Nephron (organoid): ENCODE measurements around the gene ANAPC7.
A peak's percentile ranks its signal among the peaks of the same experiment; 100 is the strongest.
"Not testable (repeated sequence)": the region's sequence is repeated elsewhere in the genome, so short reads cannot be mapped to it uniquely, and the experiment has no call there.

Experiments
- H3K27ac Mint-ChIP-seq, 3 experiments: 2 replicates each; pipeline ENCODE4 v1.8.0; 2020; ENCODE audit warnings: mixed read lengths in 3 of 3, mild to moderate bottlenecking in 2 of 3, moderate library complexity in 1 of 3
- H3K27me3 Mint-ChIP-seq: 2 replicates; pipeline ENCODE4 v1.8.0; 2021; ENCODE audit warnings: low read depth, mild to moderate bottlenecking, moderate library complexity, mixed read lengths
- H3K36me3 Mint-ChIP-seq: 2 replicates; pipeline ENCODE4 v1.8.0; 2020; ENCODE audit warnings: low read depth, mixed read lengths
- H3K4me1 Mint-ChIP-seq: 2 replicates; pipeline ENCODE4 v1.8.0; 2020; ENCODE audit warnings: mixed read lengths
- H3K4me3 Mint-ChIP-seq, 3 experiments: 2 replicates each; pipeline ENCODE4 v1.8.0; 2020; ENCODE audit warnings: mild to moderate bottlenecking in 3 of 3, mixed read lengths in 3 of 3, moderate library complexity in 2 of 3
- H3K9me3 Mint-ChIP-seq: 2 replicates; pipeline ENCODE4 v1.8.0; 2020; ENCODE audit warnings: mixed read lengths
- CTCF ChIP-seq, 3 experiments: fragments of 200-600 bp; sonication (generic); IDR thresholded peaks; one replicate each; pipeline ENCODE4 v1.5.0; 2021; ENCODE audit warnings: antibody characterized with exemption in 3 of 3; ENCODE audit not compliant: unreplicated experiment in 3 of 3

The ANAPC7 gene

GRCh38 chr12:110403976-110404682 lies 621 bp upstream of the ANAPC7 start:
- H3K4me3 Mint-ChIP-seq: peak overlapping the region; percentile 99 to 100 (median 100)
- peaks cover 19% of the 10 kb centered on the region for H3K36me3 Mint-ChIP-seq
- H3K9me3 Mint-ChIP-seq: no peaks in the 10 kb centered on the region
- no peaks in the 10 kb centered on the region for H3K27me3 Mint-ChIP-seq
- TF ChIP-seq CTCF (IDR thresholded peaks at IDR 0.05; ENCODE audit: unreplicated experiment in 3 of 3): no peak
- H3K27ac Mint-ChIP-seq: peak overlapping the region; percentile 100
- peaks cover 13% of the 10 kb centered on the region for H3K4me1 Mint-ChIP-seq

DNA sequence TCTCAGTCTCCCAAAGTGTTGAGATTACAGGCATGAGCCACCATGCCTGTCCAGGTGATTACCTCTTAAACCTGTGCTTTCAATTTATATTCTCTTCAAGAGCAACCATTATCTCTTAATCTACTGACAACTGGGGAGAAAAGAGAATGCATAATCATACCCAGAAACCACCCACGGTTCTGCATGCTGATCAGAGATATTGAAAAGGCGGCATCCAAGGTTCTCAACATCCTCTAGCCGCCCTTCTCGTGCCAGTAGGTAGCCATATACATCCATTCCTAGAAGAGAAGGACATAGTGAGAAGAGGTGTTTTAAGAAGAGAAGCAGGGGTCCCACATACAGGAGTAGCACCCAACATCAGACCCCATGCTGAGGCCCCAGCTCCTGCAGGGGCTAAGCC lies 20.8 kb downstream of the ANAPC7 start:
- no peaks in the 10 kb centered on the region for H3K27me3 Mint-ChIP-seq
- TF ChIP-seq CTCF (IDR thresholded peaks at IDR 0.05; ENCODE audit: unreplicated experiment in 3 of 3): no peak
- H3K27ac Mint-ChIP-seq: no peak overlapping the region
- peaks cover 17% of the 10 kb centered on the region for H3K4me1 Mint-ChIP-seq
- H3K36me3 Mint-ChIP-seq: peaks cover 69% of the 10 kb centered on the region
- no peak overlapping the region for H3K4me3 Mint-ChIP-seq
- no peaks in the 10 kb centered on the region for H3K9me3 Mint-ChIP-seq

DNA sequence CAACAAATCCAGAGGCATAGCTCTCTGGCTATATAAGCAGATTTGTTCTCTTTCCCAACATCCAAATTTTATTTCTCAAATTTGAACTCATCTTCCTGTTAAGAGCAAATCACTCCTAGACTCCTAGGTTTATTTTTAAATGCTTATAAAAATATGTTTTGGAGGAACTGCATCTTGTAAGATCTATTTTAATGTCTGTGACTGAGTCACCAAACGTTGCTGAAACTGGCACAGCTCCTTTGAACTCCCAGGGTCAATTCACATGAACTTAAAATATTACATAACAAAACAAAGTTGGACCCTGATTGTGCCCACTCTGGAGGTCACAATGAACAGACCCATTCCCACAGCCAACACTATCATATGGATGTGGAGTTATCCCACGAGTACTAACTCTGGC lies 23.9 kb downstream of the ANAPC7 start:
- peaks cover 70% of the 10 kb centered on the region for H3K36me3 Mint-ChIP-seq
- H3K4me3 Mint-ChIP-seq: no peak overlapping the region
- H3K27ac Mint-ChIP-seq: no peak overlapping the region
- H3K27me3 Mint-ChIP-seq: no peaks in the 10 kb centered on the region
- peaks cover 31% of the 10 kb centered on the region for H3K4me1 Mint-ChIP-seq
- no peak for TF ChIP-seq CTCF (IDR thresholded peaks at IDR 0.05; ENCODE audit: unreplicated experiment in 3 of 3)
- H3K9me3 Mint-ChIP-seq: no peaks in the 10 kb centered on the region

DNA sequence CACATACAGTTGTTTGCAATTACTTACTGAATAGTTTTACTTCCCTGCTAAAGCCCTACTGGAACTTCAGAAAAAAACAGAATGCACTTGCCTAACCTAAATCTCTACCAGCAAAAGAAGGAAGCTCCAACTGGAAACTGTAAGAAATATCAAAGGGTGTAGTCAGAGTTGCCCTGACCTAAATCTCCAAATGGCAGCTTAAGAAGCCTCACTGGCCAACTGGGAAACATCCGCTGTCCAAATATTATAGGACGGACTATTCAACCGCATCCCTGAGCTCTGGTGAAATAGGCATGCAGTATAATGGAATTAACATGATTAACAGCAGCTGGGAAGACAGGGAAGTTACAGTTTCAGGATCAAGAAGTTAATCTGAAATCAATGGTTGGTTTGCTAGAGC lies 24.3 kb downstream of the ANAPC7 start:
- Mint-ChIP-seq H3K36me3 (peaks cover 71% of the 10 kb centered on the region), H3K4me3 (no peak overlapping the region), H3K9me3 (no peaks in the 10 kb centered on the region), H3K4me1 (peaks cover 33% of the 10 kb centered on the region), H3K27me3 (no peaks in the 10 kb centered on the region), H3K27ac (peak overlapping the region in 1 of 3 experiments; percentile 53)
- no peak for TF ChIP-seq CTCF (IDR thresholded peaks at IDR 0.05; ENCODE audit: unreplicated experiment in 3 of 3)

- not testable (repeated sequence) for H3K27me3 Mint-ChIP-seq, H3K4me3 Mint-ChIP-seq, H3K9me3 Mint-ChIP-seq
- H3K27ac Mint-ChIP-seq: peak overlapping the region in 1 of 3 experiments; percentile 41
- H3K4me1 Mint-ChIP-seq: peaks cover 41% of the 10 kb centered on the region
- peaks cover 76% of the 10 kb centered on the region for H3K36me3 Mint-ChIP-seq
These were observed 25.2 kb downstream of the ANAPC7 start for GRCh38 chr12:110378131-110378790.

DNA sequence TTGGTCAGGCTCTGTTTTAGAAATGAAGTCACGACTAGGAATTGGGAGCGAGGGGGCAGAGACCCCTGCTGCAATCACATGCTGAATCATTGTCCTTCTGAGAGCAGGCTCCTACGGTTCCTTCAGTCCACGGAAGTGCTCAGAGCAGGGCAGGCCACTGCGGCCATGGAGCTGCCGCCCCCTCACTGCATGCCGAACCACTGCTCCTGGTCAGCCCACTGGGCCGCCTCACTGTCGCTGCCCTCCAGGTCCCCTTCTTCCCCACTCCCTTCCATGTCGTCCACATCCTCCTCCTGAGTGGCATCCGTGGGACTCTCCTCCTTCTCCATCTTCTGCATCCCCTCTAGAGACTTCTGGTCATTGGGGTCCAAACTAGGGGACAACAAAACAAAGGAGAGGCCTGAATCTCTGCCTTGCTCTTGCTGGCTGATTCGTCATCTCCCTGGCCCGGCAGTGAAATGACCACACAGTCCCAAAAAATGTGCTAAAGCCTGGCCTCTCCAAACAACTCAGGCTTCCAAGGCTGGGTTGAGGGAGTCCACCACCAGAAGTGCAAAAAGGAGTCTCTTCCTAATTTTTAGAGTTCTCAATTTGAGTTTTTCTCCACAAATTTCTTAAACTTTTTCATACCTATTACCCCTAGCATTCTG lies 29.4 kb downstream of the ANAPC7 start:
- peak overlapping the region in 1 of 3 experiments; percentile 55 for H3K27ac Mint-ChIP-seq
- H3K36me3 Mint-ChIP-seq: peaks cover 44% of the 10 kb centered on the region
- H3K4me3 Mint-ChIP-seq: no peak overlapping the region
- no peaks in the 10 kb centered on the region for H3K27me3 Mint-ChIP-seq
- TF ChIP-seq CTCF (IDR thresholded peaks at IDR 0.05; ENCODE audit: unreplicated experiment in 3 of 3): no peak
- H3K4me1 Mint-ChIP-seq: peaks cover 37% of the 10 kb centered on the region
- H3K9me3 Mint-ChIP-seq: no peaks in the 10 kb centered on the region
